Spleen (tissue), 11 donors: Measurements from ENCODE around the gene PPP1R9A. TPM values are rescaled to one million over a fixed set of nuclear protein-coding genes. Genes with fewer than 3 reads are reported as not detected.

Experiments used
- DNase-seq: peaks from one replicate; pipeline ENCODE4 v3.0.0-alpha.2; 2020
- H3K27ac ChIP-seq, 8 donors: fragments of 200-600 bp; sonication (generic) in 7 of 8; 1 replicate in 4 of 8; 2 replicates in 4 of 8; pipeline versions ENCODE4 v1.5.0 to v1.8.0; 2016 to 2021; ENCODE audit warnings: inconsistent platforms in 4 of 8, mild to moderate bottlenecking in 4 of 8, moderate library complexity in 1 of 8
- H3K27me3 ChIP-seq, 7 donors: fragments of 200-600 bp; sonication (generic) in 6 of 7; replicated peaks in 1 of 7; 1 replicate in 4 of 7; 2 replicates in 3 of 7; pipeline versions ENCODE4 v1.5.0 to v1.8.0; 2016 to 2021; ENCODE audit warnings: inconsistent platforms in 3 of 7, mild to moderate bottlenecking in 1 of 7
- H3K36me3 ChIP-seq, 6 donors: fragments of 200-600 bp; sonication (generic) in 5 of 6; 1 replicate in 4 of 6; 2 replicates in 2 of 6; pipeline versions ENCODE4 v1.5.0 to v1.8.0; 2016 to 2021; ENCODE audit warnings: inconsistent platforms in 2 of 6
- H3K4me1 ChIP-seq, 6 donors: fragments of 200-600 bp; sonication (generic) in 5 of 6; 1 replicate in 3 of 6; 2 replicates in 3 of 6; pipeline versions ENCODE4 v1.5.0 to v1.8.0; 2016 to 2021; ENCODE audit warnings: inconsistent platforms in 3 of 6
- H3K4me3 ChIP-seq, 8 donors: fragments of 200-600 bp; sonication (generic) in 7 of 8; 1 replicate in 4 of 8; 2 replicates in 4 of 8; pipeline versions ENCODE4 v1.5.0 to v1.8.0; 2016 to 2021; ENCODE audit warnings: inconsistent platforms in 4 of 8, mild to moderate bottlenecking in 4 of 8, moderate library complexity in 2 of 8
- H3K9me3 ChIP-seq, 8 donors: fragments of 200-600 bp; sonication (generic) in 7 of 8; 1 replicate in 4 of 8; 2 replicates in 4 of 8; pipeline versions ENCODE4 v1.5.0 to v1.8.0; 2016 to 2021; ENCODE audit warnings: inconsistent platforms in 4 of 8
- CTCF ChIP-seq, 11 experiments: fragments of 200-600 bp in 7 of 11; fragments of 450-650 bp in 4 of 11; sonication (generic) in 4 of 11; IDR thresholded peaks in 8 of 11; conservative IDR thresholded peaks in 3 of 11; 1 replicate in 7 of 11; 2 replicates in 4 of 11; pipeline versions ENCODE4 v1.4.0 to v1.8.0; 2016 to 2021; ENCODE audit warnings: antibody characterized with exemption in 11 of 11, inconsistent platforms in 4 of 11, mild to moderate bottlenecking in 1 of 11
- POLR2A ChIP-seq, 3 donors: fragments of 450-650 bp; IDR thresholded peaks; one replicate each; pipeline ENCODE4 v1.5.1; 2017; ENCODE audit warnings: antibody characterized with exemption in 3 of 3, mild to moderate bottlenecking in 1 of 3
- POLR2AphosphoS5 ChIP-seq, 3 donors: sonication (generic); formaldehyde crosslinking; IDR thresholded peaks; one replicate each; pipeline ENCODE4 v1.5.1; 2017; ENCODE audit warnings: antibody characterized with exemption in 3 of 3
- WGBS, 5 donors: extraction: QIAGEN DNeasy Blood & Tissue Kit in 3 of 5; methylation state at CpG; one replicate each; pipeline versions ENCODE4 v1.1.5 to v1.1.7; 2013 to 2018; 5-methylcytosine and 5-hydroxymethylcytosine counted together
- intact Hi-C: fragments of 100-400 bp; cut with DNase I; formaldehyde crosslinking; loops from one replicate; pipeline ENCODE4 v1.15.0; 2023; ENCODE audit warnings: low total_unique reads
- polyA plus RNA-seq, 3 donors: library from polyadenylated mRNA; stranded (reverse); fragments of 200-250 nt; gene quantifications; one replicate each; pipeline ENCODE4 v1.2.1, GENCODE V29; 2013
- total RNA-seq, 7 donors: library from RNA; depleted of rRNA in 3 of 7; stranded (reverse); fragments of >200 nt in 3 of 7; fragmentation: NEBNext Ultra II Directional in 4 of 7; extraction: Animal tissue kit (Norgen Biotek cat#: 25700) in 4 of 7; gene quantifications; one replicate each; pipeline versions ENCODE4 v1.1.0 to v1.2.1, GENCODE V29; 2016 to 2021
- donor health status: healthy with polysubstance abuse.
- donor health status: DM: no; HTN: no; CAD: no; lungs with moderate emphysema.
- donor health status: DM: no; HTN: no; CAD: no.
- donor health status: Bipolar disorder and iron deficiency.
- donor health status: healthy.
- donor health status: DM: no; HTN: no; CAD: no.
- donor health status: DM: yes; HTN: yes; CAD: no.

The PPP1R9A gene
- total and polyA plus RNA-seq, 10 donors = 0.52 to 24.1 (median 10.9) TPM

DNA sequence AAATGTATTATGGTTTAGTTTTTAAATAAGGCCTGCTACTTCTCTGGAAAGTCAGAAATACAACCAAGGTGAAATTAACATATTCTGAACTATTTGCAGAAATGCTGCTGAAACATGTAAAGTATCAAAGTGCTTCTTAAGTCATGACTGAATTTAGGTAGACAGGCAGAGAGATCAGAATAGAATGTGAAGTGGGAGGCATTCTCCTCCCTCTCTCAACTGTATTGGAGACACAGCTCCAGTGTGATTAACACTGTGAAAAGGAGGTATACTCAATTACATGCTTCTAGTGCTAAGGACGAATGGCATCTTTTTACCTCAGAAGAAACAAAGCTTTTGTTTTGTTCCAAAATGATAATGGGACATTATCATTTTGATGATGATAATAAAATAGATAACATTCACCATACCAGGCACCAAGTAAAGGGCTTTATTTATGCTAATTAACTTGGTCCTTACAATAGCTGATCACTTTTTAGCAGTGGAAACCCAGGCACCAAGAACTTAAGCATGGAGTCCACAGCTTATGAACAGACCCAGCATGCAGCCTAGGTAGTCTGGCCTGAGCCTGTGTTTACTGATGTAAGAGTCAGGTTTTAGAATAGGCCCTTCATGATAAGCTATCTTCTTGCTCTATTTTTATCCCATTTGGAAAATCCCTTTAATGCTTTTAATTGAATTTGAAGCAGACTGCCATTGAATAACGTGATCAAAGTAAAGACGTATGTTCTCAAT is 26.0 kb downstream of the PPP1R9A start:
- no peak for DNase-seq
- WGBS, 5 donors = 45 to 72% (median 67%) methylated on average over 3 of the region's 3 CpGs
- Histone ChIP-seq H3K27me3 (no peaks in the 10 kb centered on the region), H3K9me3 (no peaks in the 10 kb centered on the region), H3K4me3 (no peak overlapping the region), H3K36me3 (no peaks in the 10 kb centered on the region), H3K4me1 (no peaks in the 10 kb centered on the region), H3K27ac (no peak overlapping the region)
- intact Hi-C loops = no loop called here
- no peak for TF ChIP-seq CTCF (IDR thresholded peaks at IDR 0.05 in 8 of 11, conservative IDR thresholded peaks at IDR 0.05 in 3 of 11)
- TF ChIP-seq POLR2A (IDR thresholded peaks at IDR 0.05) = no peak

DNA sequence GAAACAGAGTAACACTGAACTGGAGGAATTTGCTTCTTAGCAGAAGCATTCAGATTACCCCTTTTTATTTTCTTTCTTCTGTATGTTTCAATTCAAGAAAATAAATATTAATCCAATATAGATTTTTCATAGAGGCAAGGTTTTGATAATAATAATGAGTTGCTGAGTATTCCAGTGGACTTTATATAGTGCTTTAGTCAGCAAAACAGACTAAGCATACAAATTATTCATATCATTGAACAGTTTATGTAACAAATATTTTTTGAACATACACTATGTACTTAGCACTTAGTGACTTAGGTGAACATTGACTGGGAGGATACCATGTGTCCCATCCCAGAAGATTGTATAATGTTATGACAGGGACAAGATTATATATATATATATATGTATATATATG is 32.0 kb downstream of the PPP1R9A start:
- intact Hi-C loops = no loop called here
- DNase-seq = no peak
- TF ChIP-seq POLR2A (IDR thresholded peaks at IDR 0.05) = no peak
- TF ChIP-seq CTCF (IDR thresholded peaks at IDR 0.05 in 8 of 11, conservative IDR thresholded peaks at IDR 0.05 in 3 of 11) = no peak
- no peak for TF ChIP-seq POLR2AphosphoS5 (IDR thresholded peaks at IDR 0.05)
- H3K27ac ChIP-seq = no peak overlapping the region
- H3K36me3 ChIP-seq = no peaks in the 10 kb centered on the region
- H3K4me1 ChIP-seq = no peaks in the 10 kb centered on the region
- no peaks in the 10 kb centered on the region for H3K9me3 ChIP-seq
- H3K27me3 ChIP-seq = no peaks in the 10 kb centered on the region
- no peak overlapping the region for H3K4me3 ChIP-seq

- intact Hi-C loops = no loop called here
- no peak for DNase-seq
These were observed 32.8 kb downstream of the PPP1R9A start for GRCh38 chr7:94940241-94940640.

More at GRCh38 chr7:94940241-94940640, 32.8 kb downstream of the PPP1R9A start:
- no peak for TF ChIP-seq CTCF (IDR thresholded peaks at IDR 0.05 in 8 of 11, conservative IDR thresholded peaks at IDR 0.05 in 3 of 11)
- no peak for TF ChIP-seq POLR2A (IDR thresholded peaks at IDR 0.05)
- no peak for TF ChIP-seq POLR2AphosphoS5 (IDR thresholded peaks at IDR 0.05)
- Histone ChIP-seq H3K36me3 (no peaks in the 10 kb centered on the region), H3K27ac (no peak overlapping the region), H3K9me3 (no peaks in the 10 kb centered on the region), H3K27me3 (no peaks in the 10 kb centered on the region), H3K4me3 (no peak overlapping the region), H3K4me1 (no peaks in the 10 kb centered on the region)
